GM19099 (cell line): ENCODE results near the gene RBMS3.

Experiments
- POLR2A ChIP-seq: IDR thresholded peaks from 3 replicates; pipeline ENCODE4 v1.6.1; 2011; ENCODE audit warnings: low read depth; ENCODE audit not compliant: insufficient read length; ENCODE audit errors: extremely low read depth

Gene RBMS3

GRCh38 chr3:29859726-29860270 lies 578.9 kb downstream of the RBMS3 start:
- no peak for TF ChIP-seq POLR2A

GRCh38 chr3:29864809-29865208 lies 583.9 kb downstream of the RBMS3 start:
- no peak for TF ChIP-seq POLR2A

GRCh38 chr3:29868543-29869101 lies 587.8 kb downstream of the RBMS3 start:
- no peak for TF ChIP-seq POLR2A

- TF ChIP-seq POLR2A, result no peak
These were observed 589.3 kb downstream of the RBMS3 start for GRCh38 chr3:29870136-29870535.

GRCh38 chr3:29871087-29871486 lies 590.2 kb downstream of the RBMS3 start:
- no peak for TF ChIP-seq POLR2A

- no peak for TF ChIP-seq POLR2A
These were observed 599.9 kb downstream of the RBMS3 start for GRCh38 chr3:29880809-29881208.

GRCh38 chr3:29887451-29887850 lies 606.6 kb downstream of the RBMS3 start:
- no peak for TF ChIP-seq POLR2A

- no peak for TF ChIP-seq POLR2A
These were observed 608.3 kb downstream of the RBMS3 start for GRCh38 chr3:29889215-29889614.

GRCh38 chr3:29890801-29891200 lies 609.9 kb downstream of the RBMS3 start:
- no peak for TF ChIP-seq POLR2A

- no peak for TF ChIP-seq POLR2A
These were observed 612.2 kb downstream of the RBMS3 start for GRCh38 chr3:29892976-29893554.

GRCh38 chr3:29896856-29897255 lies 616.0 kb downstream of the RBMS3 start:
- TF ChIP-seq POLR2A, result no peak

- no peak for TF ChIP-seq POLR2A
These were observed 617.5 kb downstream of the RBMS3 start for GRCh38 chr3:29898171-29898965.

GRCh38 chr3:29899021-29899420 lies 618.1 kb downstream of the RBMS3 start:
- TF ChIP-seq POLR2A, result no peak

GRCh38 chr3:29901097-29901496 lies 620.2 kb downstream of the RBMS3 start:
- no peak for TF ChIP-seq POLR2A

- no peak for TF ChIP-seq POLR2A
These were observed 622.7 kb downstream of the RBMS3 start for GRCh38 chr3:29903600-29903999.

- TF ChIP-seq POLR2A, result no peak
These were observed 626.0 kb downstream of the RBMS3 start for GRCh38 chr3:29906906-29907305.
